ENCODE results near the gene C10orf53.

DNA sequence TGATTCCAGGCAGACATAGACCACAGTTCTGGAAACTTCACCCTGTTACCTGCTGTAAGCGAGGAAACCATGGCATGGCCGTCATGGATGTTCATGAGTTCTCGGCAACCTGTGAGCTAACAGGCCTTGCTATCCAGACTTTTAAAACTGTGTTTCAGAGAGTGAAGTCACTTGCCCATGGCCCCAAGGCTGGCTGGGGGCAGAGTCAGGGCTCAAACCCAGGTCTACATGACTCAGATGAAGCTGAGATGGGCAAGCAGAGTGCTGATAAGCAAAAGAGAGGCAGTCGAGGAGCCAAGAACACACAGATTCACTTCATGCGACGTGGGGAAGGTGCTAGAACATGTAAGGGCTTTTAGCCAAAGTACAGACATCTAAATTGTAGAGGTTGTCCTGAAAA is 31.5 kb downstream of the C10orf53 start:
- TF ChIP-seq SIN3A (IDR thresholded peaks at IDR 0.05; ENCODE audit: borderline replicate concordance, insufficient read depth, low read depth, low read length), result no peak
- no peak for TF ChIP-seq REST (IDR thresholded peaks at IDR 0.05; ENCODE audit: insufficient read depth in 1 of 2, low read depth in 2 of 2, low read length in 1 of 2)
- TF ChIP-seq, protein P1, sequence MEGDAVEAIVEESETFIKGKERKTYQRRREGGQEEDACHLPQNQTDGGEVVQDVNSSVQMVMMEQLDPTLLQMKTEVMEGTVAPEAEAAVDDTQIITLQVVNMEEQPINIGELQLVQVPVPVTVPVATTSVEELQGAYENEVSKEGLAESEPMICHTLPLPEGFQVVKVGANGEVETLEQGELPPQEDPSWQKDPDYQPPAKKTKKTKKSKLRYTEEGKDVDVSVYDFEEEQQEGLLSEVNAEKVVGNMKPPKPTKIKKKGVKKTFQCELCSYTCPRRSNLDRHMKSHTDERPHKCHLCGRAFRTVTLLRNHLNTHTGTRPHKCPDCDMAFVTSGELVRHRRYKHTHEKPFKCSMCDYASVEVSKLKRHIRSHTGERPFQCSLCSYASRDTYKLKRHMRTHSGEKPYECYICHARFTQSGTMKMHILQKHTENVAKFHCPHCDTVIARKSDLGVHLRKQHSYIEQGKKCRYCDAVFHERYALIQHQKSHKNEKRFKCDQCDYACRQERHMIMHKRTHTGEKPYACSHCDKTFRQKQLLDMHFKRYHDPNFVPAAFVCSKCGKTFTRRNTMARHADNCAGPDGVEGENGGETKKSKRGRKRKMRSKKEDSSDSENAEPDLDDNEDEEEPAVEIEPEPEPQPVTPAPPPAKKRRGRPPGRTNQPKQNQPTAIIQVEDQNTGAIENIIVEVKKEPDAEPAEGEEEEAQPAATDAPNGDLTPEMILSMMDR (IDR thresholded peaks at IDR 0.05), result no peak
- TF ChIP-seq POLR2AphosphoS5 (IDR thresholded peaks at IDR 0.05; ENCODE audit: low read depth, low read length), result no peak
- no peak for TF ChIP-seq TCF7L2 (IDR thresholded peaks at IDR 0.05; ENCODE audit: low read depth, low read length)

All from Panc1 (cell line).